GM21367 (cell line): ENCODE data around the gene NRARP.
"Not testable (repeated sequence)": the region's sequence is repeated elsewhere in the genome, so short reads cannot be mapped to it uniquely, and the experiment has no call there.

ENCODE experiments used
- ATAC-seq: cut with Tn5 transposase; IDR thresholded peaks from one replicate; pipeline ENCODE4 v1.9.1; 2021; ENCODE audit not compliant: unreplicated experiment

Gene NRARP

GRCh38 chr9:137302118-137302448 is at the start of gene NRARP:
Gene NRARP, minus strand, starts transcription at chr9:137302271. Its CDS starts 343 bp downstream, at chr9:137301928.
- peak; percentile 49 for ATAC-seq

DNA sequence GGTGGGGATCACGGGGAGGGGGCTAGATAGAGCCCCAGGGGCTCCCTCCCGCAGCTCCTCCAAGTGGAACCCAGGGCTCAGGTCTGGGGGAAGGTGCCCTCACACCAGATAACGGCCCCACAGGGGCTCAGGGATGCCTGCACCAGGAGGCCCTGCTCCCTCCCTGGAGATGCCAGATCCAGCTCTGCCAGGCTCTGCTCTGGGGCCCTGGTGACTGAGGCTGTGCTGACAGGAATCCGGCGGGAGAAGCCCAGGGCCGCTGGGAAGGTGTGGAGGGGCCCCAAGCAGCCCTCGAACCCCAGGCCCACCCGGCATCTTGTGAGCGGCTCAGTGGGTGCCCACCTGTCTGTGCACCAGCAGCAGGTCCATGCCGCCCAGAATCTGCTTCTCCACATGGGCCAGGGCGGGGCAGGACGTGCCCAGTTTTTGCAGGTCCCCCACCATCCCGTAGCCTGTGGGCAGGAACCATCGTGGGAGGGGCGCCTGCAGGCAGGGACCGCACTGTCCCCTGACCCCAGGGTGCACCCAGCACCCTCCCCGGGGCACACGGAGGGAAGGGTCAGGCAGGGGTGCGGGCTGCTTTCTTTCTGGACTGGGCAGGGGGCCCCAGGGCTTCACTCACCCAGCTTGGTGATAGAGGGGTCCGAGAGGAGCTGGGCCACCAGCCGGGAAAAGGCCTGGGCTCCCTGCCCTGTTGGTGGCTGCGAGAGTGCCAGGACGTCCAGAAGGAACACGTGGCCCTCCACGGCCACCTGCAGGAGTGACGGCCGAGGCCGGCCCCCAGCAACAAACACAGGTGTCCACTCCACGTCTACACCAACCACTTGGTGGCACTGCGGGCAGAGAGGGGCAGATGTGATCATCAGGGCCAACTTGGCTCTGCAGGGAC is 48.9 kb upstream of the NRARP start:
- no peak for ATAC-seq

DNA sequence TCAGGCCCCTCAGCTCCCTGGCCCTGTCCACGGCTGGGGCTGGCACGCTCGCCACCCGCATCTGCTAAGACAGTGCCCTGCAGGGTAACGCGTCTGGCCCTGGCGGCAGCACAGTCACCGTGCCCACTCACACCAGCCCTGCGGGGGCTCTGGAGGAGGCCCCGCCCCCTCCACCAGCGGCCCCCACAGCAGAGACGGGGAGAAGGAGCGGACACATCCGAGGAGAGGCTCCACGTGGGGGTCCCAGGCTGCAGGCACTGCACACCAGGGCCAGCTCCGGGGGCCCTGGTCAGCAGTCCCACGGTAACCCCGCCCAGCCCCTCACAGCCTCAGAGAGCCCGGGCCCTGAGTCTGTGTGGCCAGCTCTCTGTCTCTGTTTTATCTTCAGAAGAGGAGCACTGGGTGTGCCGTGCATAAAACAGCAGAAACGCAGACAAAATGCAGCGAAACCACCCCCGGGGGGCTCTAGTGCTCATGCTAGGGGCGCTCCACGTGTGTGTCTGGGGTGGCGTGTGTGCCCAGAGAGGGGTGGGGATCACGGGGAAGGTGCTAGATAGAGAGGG is 47.5 kb upstream of the NRARP start:
- ATAC-seq: no peak

DNA sequence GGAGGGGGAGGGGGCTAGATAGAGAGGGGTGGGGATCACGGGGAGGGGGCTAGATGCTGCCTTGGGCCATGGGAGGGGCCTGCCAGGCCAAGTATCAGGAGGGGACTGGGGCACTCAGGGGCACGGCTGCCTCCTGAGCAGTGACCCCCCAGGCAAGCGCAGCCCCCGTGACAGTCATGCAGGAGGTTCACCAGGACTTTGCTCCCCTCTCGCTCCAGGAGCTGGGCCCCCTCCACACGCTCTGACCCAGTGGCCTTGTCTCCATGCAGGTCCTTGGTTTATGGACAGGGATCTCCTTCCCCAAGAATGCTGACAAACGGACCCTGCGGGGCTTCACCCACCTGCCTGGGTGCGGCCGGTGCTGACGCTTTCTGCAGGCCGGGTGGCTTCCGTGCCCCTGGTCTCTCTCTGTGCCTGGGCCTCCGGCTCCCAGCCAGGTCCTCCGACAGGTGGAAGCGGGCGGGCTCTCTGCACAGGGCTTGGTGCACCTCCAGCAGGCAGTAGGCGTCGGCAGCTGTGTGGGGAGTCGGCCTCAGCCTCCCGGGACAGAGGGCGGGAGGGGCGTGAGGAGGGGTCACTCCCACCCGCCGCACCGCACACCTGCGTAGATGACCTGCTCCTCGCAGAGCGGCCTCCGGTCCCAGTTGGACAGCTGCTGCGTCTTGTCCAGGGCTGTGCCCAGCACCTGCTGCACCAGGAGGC is 46.8 kb upstream of the NRARP start:
- no peak for ATAC-seq

- ATAC-seq: no peak
Measured at GRCh38 chr9:137347928-137348327, 45.9 kb upstream of the NRARP start.

- ATAC-seq: no peak
Measured at GRCh38 chr9:137342482-137342881, 40.4 kb upstream of the NRARP start.

- no peak for ATAC-seq
Measured at GRCh38 chr9:137341227-137341626, 39.2 kb upstream of the NRARP start.

DNA sequence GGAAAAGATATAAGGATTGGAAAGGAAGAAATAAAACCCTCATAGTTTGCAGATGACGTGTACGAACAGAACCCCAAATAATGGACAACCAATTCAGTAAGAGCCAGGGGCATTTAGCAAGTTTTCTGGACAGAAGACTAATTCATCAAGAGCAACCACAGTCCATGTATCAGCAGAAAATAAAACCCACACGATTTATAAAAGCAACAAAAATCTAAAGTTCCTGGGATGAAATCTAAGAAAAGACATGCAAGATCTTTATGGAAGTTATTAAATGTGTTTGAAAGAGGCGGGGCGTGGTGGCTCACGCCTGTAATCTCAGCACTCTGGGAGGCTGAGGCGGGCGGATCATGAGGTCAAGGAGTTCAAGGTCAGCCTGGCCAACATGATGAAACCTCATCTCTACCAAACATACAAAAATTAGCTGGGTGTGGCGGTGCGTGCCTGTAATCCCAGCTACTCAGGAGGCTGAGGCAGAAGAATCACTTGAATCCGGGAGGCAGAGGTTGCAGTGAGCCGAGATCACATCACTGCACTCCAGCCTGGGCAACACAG is 37.9 kb upstream of the NRARP start:
- ATAC-seq: not testable (repeated sequence)

GRCh38 chr9:137339045-137339907 is 37.2 kb upstream of the NRARP start:
- no peak for ATAC-seq

DNA sequence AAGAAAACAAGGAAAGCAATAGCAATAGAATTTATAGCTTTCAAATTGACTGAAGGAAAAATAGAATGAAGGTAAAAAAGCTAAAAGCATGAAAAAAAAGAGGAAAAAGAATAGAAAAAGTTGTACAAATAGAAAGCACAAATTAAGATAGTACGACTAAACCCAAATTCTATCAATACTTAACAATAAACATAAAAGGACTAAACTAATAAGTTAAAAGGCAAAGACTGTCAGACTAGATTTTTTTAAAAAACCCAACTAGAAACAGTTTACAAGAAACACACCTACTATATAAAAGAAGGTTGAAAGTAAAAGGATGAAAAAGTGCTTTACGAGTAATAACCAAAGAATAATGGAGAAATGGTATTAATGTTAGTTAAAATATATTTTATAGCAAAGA is 34.7 kb upstream of the NRARP start:
- no peak for ATAC-seq

GRCh38 chr9:137333016-137333671 is 31.1 kb upstream of the NRARP start:
- ATAC-seq: no peak

GRCh38 chr9:137331929-137332328 is 29.9 kb upstream of the NRARP start:
- no peak for ATAC-seq

GRCh38 chr9:137330689-137331088 is 28.6 kb upstream of the NRARP start:
- no peak for ATAC-seq

GRCh38 chr9:137329590-137329989 is 27.5 kb upstream of the NRARP start:
- not testable (repeated sequence) for ATAC-seq

DNA sequence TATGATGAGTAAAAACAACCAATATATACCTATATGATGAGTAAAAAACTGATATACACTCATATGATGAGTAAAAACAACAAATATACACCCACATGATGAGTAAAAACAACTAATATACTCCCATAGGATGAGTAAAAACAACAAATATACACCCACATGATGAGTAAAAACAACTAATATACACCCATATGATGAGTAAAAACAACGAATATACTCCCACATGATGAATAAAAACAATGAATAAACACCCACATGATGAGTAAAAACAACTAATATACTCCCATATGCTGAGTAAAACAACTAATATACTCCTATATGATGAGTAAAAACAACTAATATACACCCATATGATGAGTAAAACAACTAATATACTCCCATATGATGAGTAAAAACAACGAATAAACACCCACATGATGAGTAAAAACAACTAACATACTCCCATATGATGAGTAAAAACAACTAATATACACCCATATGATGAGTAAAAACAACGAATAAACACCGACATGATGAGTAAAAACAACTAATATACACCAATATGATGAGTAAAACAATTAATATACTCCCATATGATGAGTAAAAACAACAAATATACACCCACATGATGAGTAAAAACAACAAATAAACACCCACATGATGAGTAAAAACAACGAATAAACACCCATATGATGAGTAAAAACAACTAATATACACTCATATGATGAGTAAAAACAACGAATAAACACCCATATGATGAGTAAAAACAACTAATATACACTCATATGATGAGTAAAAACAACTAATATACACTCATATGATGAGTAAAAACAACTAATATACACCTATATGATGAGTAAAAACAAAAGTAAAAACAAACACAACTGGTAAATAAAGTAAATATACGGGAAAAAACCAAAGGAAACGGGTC is 25.8 kb upstream of the NRARP start:
- ATAC-seq: not testable (repeated sequence)

DNA sequence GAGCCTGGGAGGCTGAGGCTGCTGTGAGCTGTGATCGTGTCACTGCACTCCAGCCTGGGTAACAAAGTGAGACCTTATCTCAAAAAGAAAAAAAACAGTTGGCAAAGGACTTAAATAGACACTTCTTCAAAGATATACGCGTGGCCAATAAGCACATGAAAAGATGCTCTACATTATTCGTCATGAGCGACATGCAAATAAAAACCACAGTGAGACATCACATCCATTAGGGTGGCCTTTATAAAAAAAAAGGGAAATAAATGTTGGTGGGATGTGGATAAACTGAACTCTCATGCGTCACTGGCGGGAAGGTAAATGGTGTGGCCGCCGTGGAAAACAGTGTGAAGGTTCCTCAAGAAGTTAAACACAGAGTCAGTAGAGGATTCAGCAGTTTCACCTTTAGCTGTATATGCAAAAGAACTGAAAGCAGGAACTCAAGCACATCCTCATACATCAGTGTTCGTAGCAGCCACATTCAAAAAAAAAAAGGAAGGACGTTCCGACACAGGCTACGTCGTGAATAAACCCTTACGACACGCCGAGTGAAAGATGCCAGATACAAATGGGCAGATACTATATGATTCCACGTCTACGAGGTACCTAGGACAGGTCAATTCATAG is 24.5 kb upstream of the NRARP start:
- no peak for ATAC-seq

DNA sequence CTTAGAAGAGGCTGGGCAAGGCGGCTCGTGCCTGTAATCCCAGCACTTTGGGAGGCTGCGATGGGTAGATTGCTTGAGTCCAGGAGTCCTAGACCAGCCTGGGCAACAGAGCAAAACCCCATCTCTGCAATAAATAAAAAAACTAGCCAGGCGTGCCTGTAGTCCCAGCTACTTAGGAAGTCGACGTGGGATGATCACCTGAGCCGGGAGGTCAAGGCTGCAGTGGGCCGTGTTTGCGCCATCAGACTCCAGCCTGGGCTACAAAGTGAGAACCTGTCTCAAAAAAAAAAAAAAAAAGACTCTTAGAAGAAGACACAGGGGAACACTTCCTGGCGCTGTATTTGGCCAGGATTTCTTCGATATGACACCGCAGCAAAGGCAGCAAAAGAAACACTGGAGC is 23.7 kb upstream of the NRARP start:
- ATAC-seq: no peak

DNA sequence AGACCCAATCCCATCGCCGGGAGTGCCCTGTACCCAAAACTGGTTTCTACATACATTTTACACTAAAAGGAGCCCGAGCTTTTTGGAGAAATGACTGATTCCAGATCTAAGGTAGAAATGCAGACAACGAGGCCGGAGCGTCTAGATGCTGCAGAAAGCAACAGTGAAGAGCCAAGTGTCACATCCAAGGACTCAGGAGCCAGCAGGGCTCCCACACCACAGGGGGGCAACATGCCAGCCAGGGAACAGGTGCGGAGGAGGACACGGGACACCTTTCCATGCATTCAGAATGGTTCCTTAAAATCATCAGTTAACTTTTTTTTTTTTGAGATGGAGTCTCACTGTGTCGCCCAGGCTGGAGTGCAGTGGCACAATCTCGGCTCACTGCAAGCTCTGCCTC is 23.1 kb upstream of the NRARP start:
- no peak for ATAC-seq
